ENCODE data around the gene WTAP. TPM values are rescaled to one million over a fixed set of nuclear protein-coding genes. Genes with fewer than 3 reads are reported as not detected.

The WTAP gene
- total RNA-seq = 10 to 100 TPM; 87.2 to 91.5 TPM

GRCh38 chr6:159726918-159727716 lies at the start of gene WTAP:
Gene WTAP (plus strand): TSS chr6:159727506. CDS start chr6:159736266, 8,760 bp downstream.
- H3K4me3 Mint-ChIP-seq = peak within 1 kb of the TSS; percentile 95
- ATAC-seq = peak; percentile 91
- no peaks in the 10 kb centered on the region for H3K27me3 Mint-ChIP-seq
- intact Hi-C loops (cut with DNase I, micrococcal nuclease) = loop anchor here (1.0 to 2.0 kb wide), 10 partner anchors 34 to 1082 kb away; partner anchors contain the start of genes TCP1 (in 2 of the 2), ACAT2 (in 1 of the 2), DYNLT1 (in 1 of the 2) and EZR (in 1 of the 2)
- ChIA-PET POLR2A (interaction anchor here (0.7 to 4.2 kb wide), 7 partner anchors 33 to 62 kb away, joined by 3 to 44 read pairs (median 9); partner anchors contain the start of genes ACAT2, MRPL18 and TCP1), CTCF (interaction anchor here (0.7 to 2.0 kb wide), 6 partner anchors 32 to 378 kb away, joined by 3 to 23 read pairs (median 4); partner anchors contain the start of gene ACAT2)
- no peaks in the 10 kb centered on the region for H3K9me3 Mint-ChIP-seq (ENCODE audit: low read depth)
- peak; percentile 99 for DNase-seq
- peaks cover 47% of the 10 kb centered on the region for H3K4me1 Mint-ChIP-seq
- peak within 1 kb of the TSS; percentile 98 for H3K27ac Mint-ChIP-seq
- H3K36me3 Mint-ChIP-seq (ENCODE audit: low read depth) = peaks cover 45% of the 10 kb centered on the region

GRCh38 chr6:159677506-159678165 lies 49.7 kb upstream of the WTAP start:
- ATAC-seq = no peak
- H3K4me3 Mint-ChIP-seq = no peak overlapping the region
- no peak for DNase-seq
- CTCF ChIA-PET = interaction anchor here (1.2 kb wide), 2 partner anchors 14 to 104 kb away, joined by 3 to 4 read pairs; no protein-coding TSS in a partner anchor
- POLR2A ChIA-PET = interaction anchor here (0.5 to 0.8 kb wide), 3 partner anchors 112 to 275 kb away, joined by 3 to 7 read pairs (median 3); partner anchors contain the start of gene TCP1
- no peak overlapping the region for H3K27ac Mint-ChIP-seq
- H3K4me1 Mint-ChIP-seq = peaks cover 33% of the 10 kb centered on the region
- H3K27me3 Mint-ChIP-seq = no peaks in the 10 kb centered on the region
- peaks cover 5% of the 10 kb centered on the region for H3K9me3 Mint-ChIP-seq (ENCODE audit: low read depth)
- peaks cover 59% of the 10 kb centered on the region for H3K36me3 Mint-ChIP-seq (ENCODE audit: low read depth)
- intact Hi-C loops (cut with DNase I, micrococcal nuclease) = no loop called here

GRCh38 chr6:159678574-159678973 lies 48.7 kb upstream of the WTAP start:
- no peak for DNase-seq
- H3K27me3 Mint-ChIP-seq = no peaks in the 10 kb centered on the region
- POLR2A ChIA-PET = no interaction called here
- peaks cover 52% of the 10 kb centered on the region for H3K36me3 Mint-ChIP-seq (ENCODE audit: low read depth)
- peaks cover 33% of the 10 kb centered on the region for H3K4me1 Mint-ChIP-seq
- ATAC-seq = no peak
- H3K9me3 Mint-ChIP-seq (ENCODE audit: low read depth) = peaks cover 5% of the 10 kb centered on the region
- H3K27ac Mint-ChIP-seq = peak overlapping the region; percentile 42
- intact Hi-C loops (cut with DNase I, micrococcal nuclease) = no loop called here
- no peak overlapping the region for H3K4me3 Mint-ChIP-seq
- CTCF ChIA-PET = interaction anchor here (1.2 to 1.6 kb wide), 3 partner anchors 10 to 103 kb away, joined by 3 to 4 read pairs (median 3); no protein-coding TSS in a partner anchor

GRCh38 chr6:159679091-159680077 lies 47.9 kb upstream of the WTAP start:
- Mint-ChIP-seq H3K9me3 (ENCODE audit: low read depth) (peaks cover 5% of the 10 kb centered on the region), H3K36me3 (ENCODE audit: low read depth) (peaks cover 53% of the 10 kb centered on the region), H3K4me1 (peaks cover 37% of the 10 kb centered on the region), H3K4me3 (no peak overlapping the region), H3K27me3 (no peaks in the 10 kb centered on the region), H3K27ac (peak overlapping the region; percentile 73)
- POLR2A ChIA-PET = interaction anchor here (0.7 to 1.3 kb wide), 6 partner anchors 10 to 575 kb away, joined by 3 to 6 read pairs (median 5); partner anchors contain the start of gene TCP1
- CTCF ChIA-PET = interaction anchor here (0.6 to 1.6 kb wide), 7 partner anchors 9 to 425 kb away, joined by 3 to 4 read pairs (median 3); partner anchors contain the start of gene SOD2
- intact Hi-C loops (cut with DNase I, micrococcal nuclease) = loop anchor here in 1 of 2 experiments (10.0 kb wide), 1 partner anchor 845 kb away; no protein-coding TSS in a partner anchor
- DNase-seq (peak; percentile 67), ATAC-seq (peak; percentile 75)

GRCh38 chr6:159680104-159680503 lies 47.2 kb upstream of the WTAP start:
- ChIA-PET POLR2A (interaction anchor here (0.6 to 1.3 kb wide), 7 partner anchors 8 to 686 kb away, joined by 3 to 6 read pairs (median 5); partner anchors contain the start of gene TCP1), CTCF (interaction anchor here (0.9 to 1.6 kb wide), 6 partner anchors 8 to 217 kb away, joined by 3 read pairs; partner anchors contain the start of gene SOD2)
- H3K27ac Mint-ChIP-seq = peak overlapping the region; percentile 73
- peaks cover 37% of the 10 kb centered on the region for H3K4me1 Mint-ChIP-seq
- H3K4me3 Mint-ChIP-seq = no peak overlapping the region
- peaks cover 50% of the 10 kb centered on the region for H3K36me3 Mint-ChIP-seq (ENCODE audit: low read depth)
- no peaks in the 10 kb centered on the region for H3K27me3 Mint-ChIP-seq
- intact Hi-C loops (cut with DNase I, micrococcal nuclease) = loop anchor here in 1 of 2 experiments (10.0 kb wide), 1 partner anchor 845 kb away; no protein-coding TSS in a partner anchor
- ATAC-seq (peak; percentile 79), DNase-seq (no peak)
- peaks cover 4% of the 10 kb centered on the region for H3K9me3 Mint-ChIP-seq (ENCODE audit: low read depth)

GRCh38 chr6:159681191-159681880 lies 46.0 kb upstream of the WTAP start:
- DNase-seq (no peak), ATAC-seq (no peak)
- H3K36me3 Mint-ChIP-seq (ENCODE audit: low read depth) = peaks cover 53% of the 10 kb centered on the region
- ChIA-PET POLR2A (interaction anchor here (0.7 to 0.8 kb wide), 2 partner anchors 45 to 1268 kb away, joined by 3 to 4 read pairs; no protein-coding TSS in a partner anchor), CTCF (interaction anchor here (0.6 to 2.0 kb wide), 5 partner anchors 10 to 108 kb away, joined by 3 to 19 read pairs (median 3); partner anchors contain the start of gene TCP1)
- H3K4me1 Mint-ChIP-seq = peaks cover 42% of the 10 kb centered on the region
- no peaks in the 10 kb centered on the region for H3K27me3 Mint-ChIP-seq
- intact Hi-C loops (cut with DNase I, micrococcal nuclease) = loop anchor here in 1 of 2 experiments (10.0 kb wide), 1 partner anchor 843 kb away; no protein-coding TSS in a partner anchor
- peak overlapping the region; percentile 34 for H3K27ac Mint-ChIP-seq
- no peak overlapping the region for H3K4me3 Mint-ChIP-seq
- no peaks in the 10 kb centered on the region for H3K9me3 Mint-ChIP-seq (ENCODE audit: low read depth)

GRCh38 chr6:159682295-159682694 lies 45.0 kb upstream of the WTAP start:
- ChIA-PET CTCF (interaction anchor here (0.7 to 2.0 kb wide), 6 partner anchors 9 to 107 kb away, joined by 3 to 19 read pairs (median 4); partner anchors contain the start of gene TCP1), POLR2A (interaction anchor here (0.7 to 0.8 kb wide), 2 partner anchors 44 to 1269 kb away, joined by 3 to 4 read pairs; no protein-coding TSS in a partner anchor)
- Mint-ChIP-seq H3K4me1 (peaks cover 51% of the 10 kb centered on the region), H3K27ac (peak overlapping the region; percentile 58), H3K9me3 (ENCODE audit: low read depth) (no peaks in the 10 kb centered on the region), H3K36me3 (ENCODE audit: low read depth) (peaks cover 55% of the 10 kb centered on the region), H3K4me3 (no peak overlapping the region), H3K27me3 (no peaks in the 10 kb centered on the region)
- intact Hi-C loops (cut with DNase I, micrococcal nuclease) = loop anchor here in 1 of 2 experiments (10.0 kb wide), 1 partner anchor 843 kb away; no protein-coding TSS in a partner anchor
- ATAC-seq (peak; percentile 44), DNase-seq (no peak)

GRCh38 chr6:159682810-159683209 lies 44.5 kb upstream of the WTAP start:
- peaks cover 58% of the 10 kb centered on the region for H3K36me3 Mint-ChIP-seq (ENCODE audit: low read depth)
- peaks cover 54% of the 10 kb centered on the region for H3K4me1 Mint-ChIP-seq

GRCh38 chr6:159684013-159684304 lies 43.3 kb upstream of the WTAP start:
- Mint-ChIP-seq H3K36me3 (ENCODE audit: low read depth) (peaks cover 59% of the 10 kb centered on the region), H3K4me3 (no peak overlapping the region), H3K4me1 (peaks cover 56% of the 10 kb centered on the region), H3K9me3 (ENCODE audit: low read depth) (no peaks in the 10 kb centered on the region), H3K27me3 (no peaks in the 10 kb centered on the region), H3K27ac (no peak overlapping the region)
- CTCF ChIA-PET = interaction anchor here (0.6 to 2.0 kb wide), 2 partner anchors 15 to 45 kb away, joined by 4 to 5 read pairs; no protein-coding TSS in a partner anchor
- ATAC-seq (no peak), DNase-seq (no peak)
- intact Hi-C loops (cut with DNase I, micrococcal nuclease) = loop anchor here in 1 of 2 experiments (10.0 kb wide), 1 partner anchor 841 kb away; no protein-coding TSS in a partner anchor
- POLR2A ChIA-PET = no interaction called here

More at GRCh38 chr6:159682810-159683209, 44.5 kb upstream of the WTAP start:
- POLR2A ChIA-PET = interaction anchor here (0.6 kb wide), 1 partner anchor 19 kb away, joined by 5 read pairs; no protein-coding TSS in a partner anchor
- CTCF ChIA-PET = interaction anchor here (0.7 to 2.0 kb wide), 4 partner anchors 8 to 28 kb away, joined by 4 to 19 read pairs (median 4); no protein-coding TSS in a partner anchor
- DNase-seq (no peak), ATAC-seq (no peak)
- Mint-ChIP-seq H3K4me3 (no peak overlapping the region), H3K27ac (no peak overlapping the region), H3K27me3 (no peaks in the 10 kb centered on the region), H3K9me3 (ENCODE audit: low read depth) (no peaks in the 10 kb centered on the region)
- intact Hi-C loops (cut with DNase I, micrococcal nuclease) = loop anchor here in 1 of 2 experiments (10.0 kb wide), 1 partner anchor 842 kb away; no protein-coding TSS in a partner anchor

Measured in activated CD4-positive, alpha-beta T cell treated with anti-CD3 and anti-CD28 coated beads for 36 hours (primary cell).